GM12878 (cell line): ENCODE data around the gene AQP9. TPM values are rescaled to one million over a fixed set of nuclear protein-coding genes. Genes with fewer than 3 reads are reported as not detected.

ENCODE experiments used
- ATAC-seq: fragments of 200-7000 bp; cut with Tn5 transposase; 3 replicates; pipeline ENCODE4 v1.9.1; 2020; ENCODE audit warnings: mild to moderate bottlenecking, moderate library complexity
- BruUV-seq: library from RNA; stranded (reverse); fragments of 400-500 nt; replicated peaks from 2 replicates; lab custom pipeline; 2021; lab: Mats Ljungman, UMichigan
- CTCF ChIA-PET: fragments of 300-600 bp; sonication (Branson Sonifier 250); formaldehyde crosslinking; extraction: SDS; loops from one replicate; lab custom pipeline; 2021; ENCODE audit warnings: inconsistent platforms; lab: Yijun Ruan, JAX
- POLR2A ChIA-PET: fragments of 350-600 bp; formaldehyde crosslinking; extraction: SDS; loops from one replicate; lab custom pipeline; 2021; ENCODE audit warnings: inconsistent platforms; lab: Charles Lee
- RAD21 ChIA-PET: fragments of 300-600 bp; sonication (Branson Sonifier 250); formaldehyde crosslinking; loops from one replicate; lab custom pipeline; 2023; ENCODE audit warnings: antibody characterized with exemption; ENCODE audit not compliant: unreplicated experiment; lab: Charles Lee
- SMC1A ChIA-PET: fragments of 300-600 bp; sonication (Branson Sonifier 250); formaldehyde crosslinking; loops from one replicate; lab custom pipeline; 2023; ENCODE audit not compliant: unreplicated experiment, uncharacterized antibody; lab: Charles Lee
- DNase-seq: peaks from one replicate; pipeline ENCODE4 v3.0.0-alpha.2; 2011; ENCODE audit warnings: low read depth, low spot score
- FAIRE-seq: peaks from 3 replicates; lab custom pipeline; 2011; peaks lifted over from hg19 to GRCh38; lab: Jason Lieb, UNC
- H2AFZ ChIP-seq: 2 replicates; pipeline ENCODE4 v1.6.0; 2011; ENCODE audit warnings: low read depth, low read length, control low read depth; ENCODE audit not compliant: control insufficient read depth
- H3K27ac ChIP-seq: 2 replicates; pipeline ENCODE4 v1.5.1; 2011; ENCODE audit warnings: control low read depth; ENCODE audit not compliant: control insufficient read depth, insufficient read depth
- H3K27me3 ChIP-seq, 2 experiments: replicated peaks in 1 of 2; 2 replicates each; pipeline versions ENCODE4 v1.6.0 to v1.6.1; 2011; ENCODE audit warnings: low read length in 1 of 2; ENCODE audit not compliant: control insufficient read depth in 2 of 2, insufficient read depth in 2 of 2
- H3K36me3 ChIP-seq, 2 experiments: 2 replicates each; pipeline ENCODE4 v1.5.1; 2011; ENCODE audit warnings: low read length in 1 of 2; ENCODE audit not compliant: control insufficient read depth in 2 of 2, insufficient read depth in 2 of 2
- H3K4me1 ChIP-seq: 2 replicates; pipeline ENCODE4 v1.6.1; 2011; ENCODE audit warnings: mild to moderate bottlenecking, low read length, moderate library complexity, mixed read lengths; ENCODE audit not compliant: control insufficient read depth, insufficient read depth
- H3K4me2 ChIP-seq: 2 replicates; pipeline ENCODE4 v1.6.0; 2011; ENCODE audit warnings: control low read depth; ENCODE audit not compliant: control insufficient read depth, insufficient read depth
- H3K4me3 ChIP-seq: fragments of 200-600 bp; sonication (generic); 2 replicates; pipeline ENCODE4 v1.5.1; 2016
- H3K79me2 ChIP-seq: 2 replicates; pipeline ENCODE4 v1.6.0; 2011; ENCODE audit warnings: low read length; ENCODE audit not compliant: control insufficient read depth, insufficient read depth
- H3K9ac ChIP-seq: 2 replicates; pipeline ENCODE4 v1.8.0; 2011; ENCODE audit warnings: low read length, control low read depth, mixed read lengths; ENCODE audit not compliant: control insufficient read depth, insufficient read depth
- H3K9me3 ChIP-seq: replicated peaks from 3 replicates; pipeline ENCODE4 v1.5.1; 2011; ENCODE audit warnings: mild to moderate bottlenecking, low read length; ENCODE audit not compliant: control insufficient read depth, insufficient read depth
- H4K20me1 ChIP-seq: 2 replicates; pipeline ENCODE4 v1.6.0; 2011; ENCODE audit not compliant: control insufficient read depth, insufficient read depth
- ASH2L ChIP-seq: fragments of 300-600, 200-600 bp; sonication (generic); IDR thresholded peaks from 2 replicates; pipeline ENCODE4 v1.6.1; 2017; ENCODE audit warnings: low read depth, mild to moderate bottlenecking, borderline replicate concordance
- BMI1 ChIP-seq: fragments of 450-650 bp; IDR thresholded peaks from 2 replicates; pipeline ENCODE4 v1.6.1; 2016; ENCODE audit warnings: mild to moderate bottlenecking, moderate library complexity, borderline replicate concordance
- CHD1 ChIP-seq: IDR thresholded peaks from 2 replicates; pipeline ENCODE4 v1.6.1; 2012; ENCODE audit warnings: low read depth, low read length, improper control_type of control experiment
- ELK1 ChIP-seq: IDR thresholded peaks from 2 replicates; pipeline ENCODE4 v1.6.1; 2012; ENCODE audit warnings: low read depth, low read length, improper control_type of control experiment
- LARP7 ChIP-seq: fragments of 450-650 bp; IDR thresholded peaks from 2 replicates; pipeline ENCODE4 v1.6.1; 2017; ENCODE audit warnings: mild to moderate bottlenecking
- NFXL1 ChIP-seq: fragments of 450-650 bp; IDR thresholded peaks from 2 replicates; pipeline ENCODE4 v1.6.1; 2017; ENCODE audit warnings: antibody characterized with exemption, mild to moderate bottlenecking, borderline replicate concordance
- POLR2A ChIP-seq: IDR thresholded peaks from 2 replicates; pipeline ENCODE4 v1.6.1; 2011; ENCODE audit warnings: low read depth, mild to moderate bottlenecking, low read length
- REST ChIP-seq: IDR thresholded peaks from 2 replicates; pipeline ENCODE4 v1.6.1; 2012; ENCODE audit warnings: mild to moderate bottlenecking, low read depth, low read length
- RFX5 ChIP-seq: IDR thresholded peaks from 2 replicates; pipeline ENCODE4 v1.6.1; 2011; ENCODE audit warnings: low read depth, low read length, improper control_type of control experiment
- SKIL ChIP-seq: fragments of 450-650 bp; IDR thresholded peaks from 2 replicates; pipeline ENCODE4 v1.6.1; 2017; ENCODE audit warnings: mild to moderate bottlenecking, low read depth, inconsistent platforms; ENCODE audit not compliant: poor library complexity, severe bottlenecking
- SMAD5 ChIP-seq: IDR thresholded peaks from 2 replicates; pipeline ENCODE4 v1.6.1; 2016; ENCODE audit warnings: antibody characterized with exemption, low read depth
- YBX1 ChIP-seq: fragments of 450-650 bp; IDR thresholded peaks from 2 replicates; pipeline ENCODE4 v1.6.1; 2016; ENCODE audit warnings: antibody characterized with exemption
- ZBTB33 ChIP-seq: fragments of 450-650 bp; IDR thresholded peaks from 2 replicates; pipeline ENCODE4 v1.6.1; 2017; ENCODE audit warnings: mild to moderate bottlenecking
- ZNF24 ChIP-seq: fragments of 450-650 bp; IDR thresholded peaks from 2 replicates; pipeline ENCODE4 v1.6.1; 2017; ENCODE audit warnings: antibody characterized with exemption, mild to moderate bottlenecking
- WGBS: methylation state at CpG from one replicate; pipeline ENCODE4 v1.1.6; 2016; ENCODE audit warnings: low lambda C conversion rate; ENCODE audit not compliant: insufficient replicate concordance, insufficient coverage; ENCODE audit errors: missing lambda C conversion rate; 5-methylcytosine and 5-hydroxymethylcytosine counted together
- in situ Hi-C: fragments of 300-500 bp; cut with MboI; formaldehyde crosslinking; loops from 9 replicates; pipeline ENCODE4 v1.14.3; 2018; ENCODE audit warnings: mixed read lengths
- intact Hi-C: fragments of 100-400 bp; cut with micrococcal nuclease; formaldehyde crosslinking; loops from one replicate; pipeline ENCODE4 v1.14.2; 2022; ENCODE audit not compliant: unreplicated experiment
- polyA plus RNA-seq, 11 experiments: library from polyadenylated mRNA; depleted of rRNA in 4 of 11; unstranded in 6 of 11; stranded (reverse) in 5 of 11; fragments of >200 nt; fragmentation: Nextera tagmentation in 4 of 11; fragmentation: Illumina TruSeq in 1 of 11; extraction: Ambion mirVana in 4 of 11; extraction: Trizol in 1 of 11; gene quantifications; 1 replicate in 1 of 11; 2 replicates in 10 of 11; pipeline versions ENCODE4 v1.2.1 to v1.2.3, GENCODE V29; 2011 to 2016; ENCODE audit warnings: inconsistent platforms in 2 of 11, missing spikeins in 2 of 11, low read depth in 1 of 11
- total RNA-seq, 4 experiments: library from RNA; depleted of rRNA in 3 of 4; stranded (reverse); fragments of >200 nt in 3 of 4; fragmentation: Illumina TruSeq in 1 of 4; extraction: Trizol in 1 of 4; gene quantifications; 2 replicates each; pipeline versions ENCODE4 v1.2.1 to v1.2.3, GENCODE V29; 2013 to 2021
- TF ChIP-seq, protein P1 (sequence below): fragments of 150-350 bp; IDR thresholded peaks from 2 replicates; pipeline ENCODE4 v1.6.1; 2014; ENCODE audit warnings: mild to moderate bottlenecking, low read depth, low read length

AQP9 gene
- total and polyA plus RNA-seq, 10 of the 15 experiments (the other 5 are each of a cell fraction or from before 2014, with no cell fraction given) = 0.05 to 3.0 (median 0.22) TPM

DNA sequence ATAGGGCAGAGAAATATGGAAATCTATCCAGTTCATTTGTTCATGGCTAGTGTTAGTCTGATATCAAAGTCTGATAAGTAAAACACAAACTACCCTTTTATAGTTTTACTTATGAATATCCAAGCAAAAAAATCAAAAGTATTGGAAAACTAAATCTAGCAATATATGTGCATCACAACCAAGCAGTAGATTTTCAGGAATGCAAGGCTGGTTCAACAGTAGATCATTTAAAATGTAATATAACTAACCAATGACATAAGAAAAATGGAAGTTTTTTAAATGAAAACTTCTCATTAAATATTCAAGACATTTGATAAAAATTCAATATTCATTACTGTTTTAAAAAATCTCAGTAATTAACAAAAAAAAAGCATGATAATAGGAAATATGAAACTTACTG is 12.8 kb upstream of the AQP9 start (continued):
- TF ChIP-seq LARP7 = no peak
- TF ChIP-seq YBX1 = no peak
- TF ChIP-seq ELK1 = no peak
- TF ChIP-seq RFX5 = no peak
- no peak for TF ChIP-seq ASH2L
- no peak for TF ChIP-seq ZNF24
- TF ChIP-seq, protein P1, sequence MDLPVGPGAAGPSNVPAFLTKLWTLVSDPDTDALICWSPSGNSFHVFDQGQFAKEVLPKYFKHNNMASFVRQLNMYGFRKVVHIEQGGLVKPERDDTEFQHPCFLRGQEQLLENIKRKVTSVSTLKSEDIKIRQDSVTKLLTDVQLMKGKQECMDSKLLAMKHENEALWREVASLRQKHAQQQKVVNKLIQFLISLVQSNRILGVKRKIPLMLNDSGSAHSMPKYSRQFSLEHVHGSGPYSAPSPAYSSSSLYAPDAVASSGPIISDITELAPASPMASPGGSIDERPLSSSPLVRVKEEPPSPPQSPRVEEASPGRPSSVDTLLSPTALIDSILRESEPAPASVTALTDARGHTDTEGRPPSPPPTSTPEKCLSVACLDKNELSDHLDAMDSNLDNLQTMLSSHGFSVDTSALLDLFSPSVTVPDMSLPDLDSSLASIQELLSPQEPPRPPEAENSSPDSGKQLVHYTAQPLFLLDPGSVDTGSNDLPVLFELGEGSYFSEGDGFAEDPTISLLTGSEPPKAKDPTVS = no peak
- no peak for TF ChIP-seq SMAD5
- TF ChIP-seq NFXL1 = no peak

DNA sequence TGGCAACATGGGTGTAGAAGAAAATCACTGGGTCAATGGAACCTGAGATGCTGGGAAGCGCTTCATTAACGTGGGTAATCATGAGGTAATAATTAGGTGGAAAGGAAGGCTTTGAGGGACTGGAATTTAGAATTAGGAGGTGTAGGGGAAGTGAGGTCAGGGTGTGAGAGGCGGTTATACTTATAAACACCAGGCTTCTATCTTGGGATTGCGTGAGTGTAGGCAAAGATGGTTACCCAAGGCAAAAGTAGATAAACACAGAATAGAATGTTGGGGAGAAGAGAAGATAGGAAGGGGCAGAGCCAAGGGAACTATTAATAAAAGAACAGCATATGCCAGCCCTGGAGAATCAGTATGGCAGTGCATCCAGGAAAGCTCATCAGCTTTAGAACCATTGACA is 3.3 kb upstream of the AQP9 start:
- ATAC-seq (no peak), FAIRE-seq (no peak), DNase-seq (no peak)
- Histone ChIP-seq H3K4me1 (no peaks in the 10 kb centered on the region), H3K27ac (no peak overlapping the region), H3K9ac (no peak overlapping the region), H3K9me3 (no peaks in the 10 kb centered on the region), H3K4me3 (no peak overlapping the region), H3K36me3 (no peaks in the 10 kb centered on the region), H3K27me3 (peaks cover 0 to 4% of the 10 kb centered on the region in 2 experiments; a peak in 1 of 4 replicates), H2AFZ (no peak overlapping the region), H4K20me1 (no peaks in the 10 kb centered on the region), H3K79me2 (no peaks in the 10 kb centered on the region), H3K4me2 (no peak overlapping the region)
- intact Hi-C loops = no loop called here
- ChIA-PET CTCF (no interaction called here), RAD21 (no interaction called here), SMC1A (no interaction called here), POLR2A (no interaction called here)
- in situ Hi-C loops = no loop called here
- 43% methylated on average over 4 of the region's 4 CpGs for WGBS
- BruUV-seq = no TSS peak
- TF ChIP-seq SKIL (no peak), REST (no peak), CHD1 (no peak), ZBTB33 (no peak), BMI1 (no peak), POLR2A (no peak)
